ENCODE data around the gene MAML2. TPM values are rescaled to one million over a fixed set of nuclear protein-coding genes. Genes with fewer than 3 reads are reported as not detected.

Gene MAML2
- total and polyA plus RNA-seq, 2 donors, result 7.9 to 9.8 TPM

DNA sequence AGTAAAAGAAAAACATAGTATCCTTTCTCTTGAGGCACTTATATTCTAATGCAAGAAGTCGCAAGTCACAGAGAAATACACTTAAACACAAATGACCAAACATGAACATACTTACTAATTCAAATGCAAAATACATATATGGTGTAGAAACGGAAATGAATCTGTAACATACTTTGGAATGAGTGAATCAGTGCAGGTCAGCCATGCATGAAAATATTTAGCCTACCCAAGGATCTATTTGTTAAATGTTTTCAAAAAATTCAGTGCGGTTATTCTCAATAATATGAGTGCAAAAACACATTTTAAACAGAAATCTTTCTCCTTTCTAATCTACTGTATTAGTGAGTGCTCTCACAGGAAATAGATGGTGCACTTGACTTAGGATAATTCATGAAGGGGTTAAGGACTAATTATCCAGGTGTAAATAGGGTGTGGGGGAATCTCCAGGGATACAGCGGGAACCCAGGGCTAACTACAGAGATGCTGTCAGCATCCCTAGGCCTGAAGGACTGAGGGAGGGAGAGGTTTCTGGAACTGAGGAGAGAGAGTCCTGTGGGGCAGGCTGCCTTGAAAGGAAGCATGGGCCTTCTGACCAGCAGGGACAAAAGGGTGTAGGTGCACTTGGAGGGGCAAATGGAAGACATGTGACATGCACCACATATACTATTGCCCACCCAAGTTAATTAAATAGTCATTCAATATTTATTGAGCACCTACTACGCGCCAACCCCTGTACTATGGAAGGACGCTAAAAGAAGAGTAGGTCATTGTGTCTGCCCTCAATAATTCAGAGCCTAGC lies 139.2 kb downstream of the MAML2 start:
- H3K27ac ChIP-seq (ENCODE audit: low read depth in 1 of 2, low read length in 1 of 2), result no peak overlapping the region
- H3K36me3 ChIP-seq (ENCODE audit: control insufficient read depth in 2 of 2, insufficient read depth in 2 of 2, low read length in 1 of 2), result no peaks in the 10 kb centered on the region
- no peak overlapping the region for H3K4me3 ChIP-seq (ENCODE audit: low read length in 2 of 2)
- 97% methylated on average over 7 of the region's 7 CpGs for WGBS
- peaks cover 9 to 13% of the 10 kb centered on the region in 2 donors for H3K4me1 ChIP-seq (ENCODE audit: control insufficient read depth in 2 of 2, insufficient read depth in 2 of 2, low read length in 2 of 2)
- no peaks in the 10 kb centered on the region for H3K9me3 ChIP-seq (ENCODE audit: control insufficient read depth in 2 of 2, insufficient read depth in 1 of 2, low read length in 1 of 2)
- no peaks in the 10 kb centered on the region for H3K27me3 ChIP-seq (ENCODE audit: control insufficient read depth in 2 of 2, insufficient read depth in 1 of 2, low read length in 1 of 2)
- DNase-seq (ENCODE audit: low read depth in 6 of 9, low spot score in 9 of 9), result no peak

DNA sequence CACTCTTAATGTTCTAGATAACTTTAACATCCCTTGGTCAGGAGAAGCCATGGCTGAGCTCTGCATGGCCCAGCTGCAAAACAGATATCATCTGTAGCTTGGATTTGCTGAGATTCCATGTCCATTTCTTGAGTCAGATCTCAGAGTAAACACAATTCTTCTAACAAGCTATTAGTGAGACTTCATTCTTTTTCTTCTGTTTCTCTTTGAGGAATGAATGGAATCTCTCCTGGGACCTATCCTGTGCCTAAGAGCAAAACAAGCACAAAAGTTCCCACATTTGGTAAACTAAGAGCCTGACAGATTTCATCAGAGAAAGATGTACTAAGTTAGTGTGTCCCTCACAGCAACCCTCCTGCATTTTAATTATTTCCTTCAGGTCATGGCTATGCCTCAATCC lies 142.8 kb downstream of the MAML2 start:
- Histone ChIP-seq H3K4me3 (ENCODE audit: low read length in 2 of 2) (no peak overlapping the region), H3K4me1 (ENCODE audit: control insufficient read depth in 2 of 2, insufficient read depth in 2 of 2, low read length in 2 of 2) (peaks cover under 1 to 3% of the 10 kb centered on the region in 2 donors), H3K27me3 (ENCODE audit: control insufficient read depth in 2 of 2, insufficient read depth in 1 of 2, low read length in 1 of 2) (no peaks in the 10 kb centered on the region), H3K36me3 (ENCODE audit: control insufficient read depth in 2 of 2, insufficient read depth in 2 of 2, low read length in 1 of 2) (no peaks in the 10 kb centered on the region), H3K27ac (ENCODE audit: low read depth in 1 of 2, low read length in 1 of 2) (no peak overlapping the region), H3K9me3 (ENCODE audit: control insufficient read depth in 2 of 2, insufficient read depth in 1 of 2, low read length in 1 of 2) (no peaks in the 10 kb centered on the region)
- no peak for DNase-seq (ENCODE audit: low read depth in 6 of 9, low spot score in 9 of 9)

DNA sequence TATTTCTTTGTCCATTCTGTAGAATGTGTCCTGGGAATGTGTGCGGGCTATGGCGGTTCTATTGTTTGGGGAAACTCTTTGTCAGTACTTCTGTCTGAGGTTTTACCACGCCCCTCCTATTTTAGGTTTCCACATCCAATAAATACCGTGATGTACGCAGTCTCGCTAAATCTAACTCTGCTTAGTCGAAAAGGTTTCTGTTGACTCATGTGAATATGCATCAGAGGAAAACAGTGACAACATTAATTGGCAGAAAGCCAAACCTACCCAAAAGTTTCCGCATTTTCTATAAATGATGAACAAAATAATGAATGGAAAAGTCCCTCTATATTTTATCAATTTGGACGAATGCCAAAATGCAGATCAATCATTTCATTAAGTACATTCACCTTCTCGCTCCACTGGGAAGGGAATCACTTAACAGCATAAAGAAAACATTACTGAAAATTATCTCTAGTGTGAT lies 143.4 kb downstream of the MAML2 start:
- Histone ChIP-seq H3K36me3 (ENCODE audit: control insufficient read depth in 2 of 2, insufficient read depth in 2 of 2, low read length in 1 of 2) (no peaks in the 10 kb centered on the region), H3K27ac (ENCODE audit: low read depth in 1 of 2, low read length in 1 of 2) (peak overlapping the region in 1 of 2 donors; percentile 8)

DNA sequence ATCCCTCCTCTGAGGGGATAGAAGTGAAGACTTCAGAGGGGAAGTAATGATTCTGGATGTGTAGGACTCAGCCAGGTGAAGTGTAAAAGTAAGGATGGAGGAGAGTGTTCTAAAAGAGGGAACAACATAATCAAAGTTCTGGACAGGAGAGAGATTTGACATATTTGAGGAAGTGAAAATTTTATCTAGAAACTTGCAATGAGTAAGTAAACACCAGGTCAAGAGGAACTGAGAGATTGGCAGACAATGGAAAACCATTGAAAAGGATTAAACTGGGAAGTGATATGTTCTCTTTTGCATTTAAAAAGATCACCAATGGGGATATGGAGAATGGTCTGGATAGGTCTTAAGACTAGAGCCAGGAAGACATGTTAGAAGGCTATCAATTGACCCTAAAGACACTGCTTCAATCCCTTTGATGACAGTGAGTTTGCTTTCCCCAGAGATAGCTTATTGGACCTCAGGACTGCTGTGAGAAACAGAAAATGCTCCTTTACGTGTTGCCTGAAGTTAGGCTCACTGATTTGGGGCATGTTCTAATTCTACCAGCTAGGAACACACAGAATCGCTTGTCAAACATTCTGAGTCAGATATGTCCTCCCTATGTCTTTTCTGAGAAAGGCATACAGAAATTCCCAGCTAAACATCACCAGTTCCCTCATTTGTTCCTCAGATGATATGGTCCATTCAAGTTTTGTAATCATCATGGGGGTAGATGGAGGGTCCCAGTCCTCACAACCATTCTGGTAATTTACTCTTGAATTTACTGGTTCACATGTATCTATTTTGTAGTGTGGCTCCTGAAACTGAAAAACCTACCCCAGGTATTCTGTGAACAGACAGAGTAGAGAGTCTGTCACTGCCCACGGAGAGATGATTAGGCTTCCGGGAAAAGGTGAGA lies 144.9 kb downstream of the MAML2 start:
- Histone ChIP-seq H3K9me3 (ENCODE audit: control insufficient read depth in 2 of 2, insufficient read depth in 1 of 2, low read length in 1 of 2) (no peaks in the 10 kb centered on the region), H3K36me3 (ENCODE audit: control insufficient read depth in 2 of 2, insufficient read depth in 2 of 2, low read length in 1 of 2) (no peaks in the 10 kb centered on the region), H3K27ac (ENCODE audit: low read depth in 1 of 2, low read length in 1 of 2) (no peak overlapping the region), H3K27me3 (ENCODE audit: control insufficient read depth in 2 of 2, insufficient read depth in 1 of 2, low read length in 1 of 2) (no peaks in the 10 kb centered on the region), H3K4me1 (ENCODE audit: control insufficient read depth in 2 of 2, insufficient read depth in 2 of 2, low read length in 2 of 2) (peaks cover 11% of the 10 kb centered on the region in 2 donors), H3K4me3 (ENCODE audit: low read length in 2 of 2) (no peak overlapping the region)
- 97% methylated on average over 4 of the region's 4 CpGs for WGBS
- DNase-seq (ENCODE audit: low read depth in 6 of 9, low spot score in 9 of 9), result no peak

More for the DNA sequence above, 143.4 kb downstream of the MAML2 start:
- no peaks in the 10 kb centered on the region for H3K9me3 ChIP-seq (ENCODE audit: control insufficient read depth in 2 of 2, insufficient read depth in 1 of 2, low read length in 1 of 2)
- H3K27me3 ChIP-seq (ENCODE audit: control insufficient read depth in 2 of 2, insufficient read depth in 1 of 2, low read length in 1 of 2), result no peaks in the 10 kb centered on the region
- H3K4me1 ChIP-seq (ENCODE audit: control insufficient read depth in 2 of 2, insufficient read depth in 2 of 2, low read length in 2 of 2), result peaks cover 3% of the 10 kb centered on the region in 2 donors
- no peak for DNase-seq (ENCODE audit: low read depth in 6 of 9, low spot score in 9 of 9)
- H3K4me3 ChIP-seq (ENCODE audit: low read length in 2 of 2), result no peak overlapping the region
- WGBS, result 95% methylated on average over 10 of the region's 10 CpGs

DNA sequence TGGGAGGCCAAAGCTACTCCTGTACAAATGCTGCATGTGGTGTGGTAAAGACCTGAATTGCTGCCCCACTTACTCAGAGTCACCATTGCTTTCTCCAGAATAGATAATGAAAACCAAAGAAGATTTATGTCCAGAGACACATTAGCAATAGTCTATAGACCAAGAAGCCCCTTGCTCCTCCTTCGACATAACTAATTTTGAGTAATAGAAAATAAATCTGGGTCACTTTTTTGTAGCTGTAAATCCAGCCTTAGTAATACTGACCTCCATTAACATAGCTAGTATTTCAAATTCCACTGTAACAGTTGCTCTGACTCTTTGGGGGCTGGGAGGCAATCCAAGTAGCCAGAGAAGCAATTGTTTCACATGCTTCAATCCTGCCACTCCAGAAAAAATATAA lies 145.9 kb downstream of the MAML2 start:
- 98% methylated on average over 1 of the region's 1 CpG for WGBS
- no peak overlapping the region for H3K27ac ChIP-seq (ENCODE audit: low read depth in 1 of 2, low read length in 1 of 2)
- no peaks in the 10 kb centered on the region for H3K36me3 ChIP-seq (ENCODE audit: control insufficient read depth in 2 of 2, insufficient read depth in 2 of 2, low read length in 1 of 2)
- no peaks in the 10 kb centered on the region for H3K27me3 ChIP-seq (ENCODE audit: control insufficient read depth in 2 of 2, insufficient read depth in 1 of 2, low read length in 1 of 2)
- no peak for DNase-seq (ENCODE audit: low read depth in 6 of 9, low spot score in 9 of 9)
- no peak overlapping the region for H3K4me3 ChIP-seq (ENCODE audit: low read length in 2 of 2)
- no peaks in the 10 kb centered on the region for H3K9me3 ChIP-seq (ENCODE audit: control insufficient read depth in 2 of 2, insufficient read depth in 1 of 2, low read length in 1 of 2)
- peaks cover 11% of the 10 kb centered on the region in 2 donors for H3K4me1 ChIP-seq (ENCODE audit: control insufficient read depth in 2 of 2, insufficient read depth in 2 of 2, low read length in 2 of 2)

DNA sequence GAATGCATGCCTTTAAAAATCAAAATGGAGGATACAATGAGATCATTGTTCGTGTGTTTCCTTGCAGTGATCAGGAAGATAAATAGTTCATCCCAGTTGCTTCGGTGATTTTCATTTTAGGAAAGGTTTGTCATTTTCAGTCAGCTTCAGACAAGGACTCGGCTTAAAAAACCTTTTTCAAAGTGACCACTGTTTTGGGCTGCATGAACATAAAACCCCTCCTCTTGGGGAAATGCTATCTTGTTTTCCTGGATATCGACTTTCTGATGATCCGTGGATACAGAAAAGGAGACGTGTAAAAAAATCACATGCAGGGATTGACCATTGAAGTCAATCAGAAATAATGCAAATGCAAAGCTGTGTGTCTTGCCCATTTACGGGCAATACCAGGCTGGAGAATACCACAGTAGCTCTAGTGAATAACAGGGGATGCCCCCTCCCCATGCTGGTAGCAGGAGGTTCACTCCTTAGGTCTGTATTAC lies 146.8 kb downstream of the MAML2 start:
- no peaks in the 10 kb centered on the region for H3K36me3 ChIP-seq (ENCODE audit: control insufficient read depth in 2 of 2, insufficient read depth in 2 of 2, low read length in 1 of 2)
- H3K27ac ChIP-seq (ENCODE audit: low read depth in 1 of 2, low read length in 1 of 2), result no peak overlapping the region
- WGBS, result 95% methylated on average over 7 of the region's 7 CpGs
- no peak overlapping the region for H3K4me3 ChIP-seq (ENCODE audit: low read length in 2 of 2)
- H3K27me3 ChIP-seq (ENCODE audit: control insufficient read depth in 2 of 2, insufficient read depth in 1 of 2, low read length in 1 of 2), result no peaks in the 10 kb centered on the region
- H3K9me3 ChIP-seq (ENCODE audit: control insufficient read depth in 2 of 2, insufficient read depth in 1 of 2, low read length in 1 of 2), result no peaks in the 10 kb centered on the region
- H3K4me1 ChIP-seq (ENCODE audit: control insufficient read depth in 2 of 2, insufficient read depth in 2 of 2, low read length in 2 of 2), result peaks cover 11% of the 10 kb centered on the region in 2 donors
- DNase-seq (ENCODE audit: low read depth in 6 of 9, low spot score in 9 of 9), result no peak

DNA sequence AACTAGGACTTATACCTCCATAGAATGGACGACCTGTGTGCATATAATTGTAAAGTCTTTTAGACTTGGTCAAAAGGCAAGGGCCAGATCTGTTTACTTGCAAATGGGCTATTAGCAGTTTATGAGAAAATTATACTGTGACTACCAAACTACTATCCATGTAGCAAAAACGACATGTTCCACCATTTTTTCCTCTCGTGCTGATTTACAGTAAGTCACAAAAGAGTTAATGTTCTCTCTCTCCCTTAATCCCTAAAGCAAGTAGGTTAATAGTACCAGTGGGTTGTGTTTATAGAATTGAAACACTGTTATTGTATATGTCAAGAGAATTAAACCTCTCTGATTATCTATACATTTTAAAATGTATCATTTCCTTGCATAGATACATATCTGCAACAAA lies 147.3 kb downstream of the MAML2 start:
- 96% methylated on average over 3 of the region's 3 CpGs for WGBS

DNA sequence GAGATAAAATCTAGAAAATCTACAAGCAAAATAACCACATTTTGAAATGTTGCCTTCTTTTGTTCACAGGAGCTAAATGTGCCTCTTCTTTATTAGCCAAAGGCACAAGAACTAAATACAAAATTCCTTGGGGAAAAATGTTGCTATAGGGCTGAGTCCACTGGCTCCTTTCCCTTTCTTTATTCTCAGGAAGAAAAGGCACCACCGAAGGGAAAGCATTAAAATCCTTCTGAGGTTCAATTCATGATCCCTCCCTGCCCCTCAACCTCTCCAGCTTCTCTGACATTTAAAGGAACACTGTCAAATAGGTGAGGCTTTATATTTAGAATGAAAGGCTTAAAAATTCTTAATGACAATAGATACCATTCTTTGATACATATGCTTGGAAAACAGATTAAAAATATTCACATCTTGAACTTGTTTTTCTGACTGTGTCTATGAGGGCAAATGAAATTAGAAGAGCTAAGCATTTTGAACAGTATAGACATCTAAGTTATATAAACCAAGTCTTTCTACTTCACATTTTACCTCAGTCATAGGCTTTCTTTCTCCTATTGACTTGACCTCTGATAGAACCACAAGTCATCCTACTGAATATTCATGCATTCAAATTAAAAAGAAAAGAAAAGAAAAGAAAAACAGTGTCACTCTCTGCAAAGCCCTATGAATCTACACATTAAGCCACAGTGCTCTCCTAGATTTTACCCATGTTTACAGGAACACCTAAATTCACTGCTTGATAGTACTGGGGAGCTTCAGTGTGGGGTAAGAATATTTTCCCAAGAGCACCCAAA lies 148.2 kb downstream of the MAML2 start:
- Histone ChIP-seq H3K9me3 (ENCODE audit: control insufficient read depth in 2 of 2, insufficient read depth in 1 of 2, low read length in 1 of 2) (no peaks in the 10 kb centered on the region), H3K4me1 (ENCODE audit: control insufficient read depth in 2 of 2, insufficient read depth in 2 of 2, low read length in 2 of 2) (peaks cover 11% of the 10 kb centered on the region in 2 donors), H3K27me3 (ENCODE audit: control insufficient read depth in 2 of 2, insufficient read depth in 1 of 2, low read length in 1 of 2) (no peaks in the 10 kb centered on the region), H3K36me3 (ENCODE audit: control insufficient read depth in 2 of 2, insufficient read depth in 2 of 2, low read length in 1 of 2) (no peaks in the 10 kb centered on the region), H3K27ac (ENCODE audit: low read depth in 1 of 2, low read length in 1 of 2) (peak overlapping the region; percentile 30 to 38), H3K4me3 (ENCODE audit: low read length in 2 of 2) (no peak overlapping the region)
- DNase-seq (ENCODE audit: low read depth in 6 of 9, low spot score in 9 of 9), result no peak
- WGBS, result 58% methylated on average over 1 of the region's 1 CpG

More for the DNA sequence above, 147.3 kb downstream of the MAML2 start:
- Histone ChIP-seq H3K27me3 (ENCODE audit: control insufficient read depth in 2 of 2, insufficient read depth in 1 of 2, low read length in 1 of 2) (no peaks in the 10 kb centered on the region), H3K4me3 (ENCODE audit: low read length in 2 of 2) (no peak overlapping the region), H3K27ac (ENCODE audit: low read depth in 1 of 2, low read length in 1 of 2) (no peak overlapping the region), H3K9me3 (ENCODE audit: control insufficient read depth in 2 of 2, insufficient read depth in 1 of 2, low read length in 1 of 2) (no peaks in the 10 kb centered on the region), H3K4me1 (ENCODE audit: control insufficient read depth in 2 of 2, insufficient read depth in 2 of 2, low read length in 2 of 2) (peaks cover 11% of the 10 kb centered on the region in 2 donors), H3K36me3 (ENCODE audit: control insufficient read depth in 2 of 2, insufficient read depth in 2 of 2, low read length in 1 of 2) (no peaks in the 10 kb centered on the region)
- no peak for DNase-seq (ENCODE audit: low read depth in 6 of 9, low spot score in 9 of 9)

Measured in thymus (tissue), 11 donors.